IPS-11a (cell line): ENCODE results near the gene PRR33.

Source experiments
- H3K4me3 ChIP-seq: one replicate; pipeline ENCODE4 v1.5.1; 2013; ENCODE audit warnings: low read depth, low read length, control low read depth

The PRR33 gene

DNA sequence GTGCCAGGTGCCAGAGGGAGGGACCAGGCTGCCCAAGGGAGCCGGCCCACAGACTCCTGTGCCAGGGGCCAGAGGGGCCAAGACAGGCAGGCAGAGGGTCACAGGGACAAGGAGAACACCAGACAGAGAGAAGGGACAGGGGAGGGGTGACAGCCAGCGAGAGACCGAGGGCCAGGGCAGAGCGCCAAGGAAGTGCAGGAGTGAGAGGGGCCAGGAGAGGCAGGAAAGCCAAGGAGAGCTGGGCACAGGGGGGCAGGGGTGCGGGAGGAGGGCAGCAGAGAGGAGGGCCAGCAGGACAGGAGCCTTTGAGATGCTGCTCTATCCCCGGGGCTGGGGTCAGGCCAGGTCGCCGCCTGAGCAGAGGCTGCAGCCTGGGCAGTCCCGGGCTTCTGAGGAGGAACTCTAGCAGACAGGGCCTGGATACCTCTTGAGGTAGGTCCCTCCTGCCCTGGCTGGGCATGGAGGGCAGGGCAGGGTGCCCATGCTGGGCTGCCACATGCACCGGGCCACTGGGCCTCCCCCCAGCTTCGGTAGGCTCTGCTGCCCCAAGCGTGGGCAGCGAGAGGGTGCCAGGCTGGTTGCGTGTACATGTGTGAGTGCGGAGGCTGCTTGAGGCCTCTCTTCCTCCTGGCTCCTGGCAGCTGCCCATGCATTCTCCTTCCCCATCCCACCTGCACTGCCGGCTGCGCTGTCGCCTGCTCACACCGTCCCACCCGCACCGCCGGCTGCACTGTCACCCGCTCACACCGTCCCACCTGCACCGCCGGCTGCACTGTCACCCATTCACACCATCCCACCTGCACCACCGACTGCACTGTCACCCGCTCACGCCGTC, 26.6 kb downstream of the PRR33 start:
- no peak overlapping the region for H3K4me3 ChIP-seq

DNA sequence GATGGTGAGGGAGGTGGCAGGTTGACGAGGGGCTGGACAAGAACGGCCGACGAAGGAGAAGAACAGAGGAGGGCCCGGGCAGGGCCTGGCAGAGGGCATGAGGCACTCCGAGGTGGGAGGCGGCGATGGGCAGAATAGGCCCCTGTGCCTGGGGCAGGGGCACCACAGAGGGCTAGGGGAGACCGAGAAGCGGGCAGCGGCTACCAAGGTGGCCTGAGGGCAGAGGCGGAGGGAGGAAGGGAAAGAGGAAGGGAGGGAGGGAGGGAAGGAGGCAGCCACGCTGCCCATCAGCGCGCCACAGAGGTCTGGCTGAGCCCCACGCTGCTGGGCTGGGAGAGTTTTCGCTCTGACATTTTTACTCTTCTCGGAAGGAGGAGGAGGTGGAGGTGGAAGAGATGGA, 27.5 kb downstream of the PRR33 start:
- no peak overlapping the region for H3K4me3 ChIP-seq

DNA sequence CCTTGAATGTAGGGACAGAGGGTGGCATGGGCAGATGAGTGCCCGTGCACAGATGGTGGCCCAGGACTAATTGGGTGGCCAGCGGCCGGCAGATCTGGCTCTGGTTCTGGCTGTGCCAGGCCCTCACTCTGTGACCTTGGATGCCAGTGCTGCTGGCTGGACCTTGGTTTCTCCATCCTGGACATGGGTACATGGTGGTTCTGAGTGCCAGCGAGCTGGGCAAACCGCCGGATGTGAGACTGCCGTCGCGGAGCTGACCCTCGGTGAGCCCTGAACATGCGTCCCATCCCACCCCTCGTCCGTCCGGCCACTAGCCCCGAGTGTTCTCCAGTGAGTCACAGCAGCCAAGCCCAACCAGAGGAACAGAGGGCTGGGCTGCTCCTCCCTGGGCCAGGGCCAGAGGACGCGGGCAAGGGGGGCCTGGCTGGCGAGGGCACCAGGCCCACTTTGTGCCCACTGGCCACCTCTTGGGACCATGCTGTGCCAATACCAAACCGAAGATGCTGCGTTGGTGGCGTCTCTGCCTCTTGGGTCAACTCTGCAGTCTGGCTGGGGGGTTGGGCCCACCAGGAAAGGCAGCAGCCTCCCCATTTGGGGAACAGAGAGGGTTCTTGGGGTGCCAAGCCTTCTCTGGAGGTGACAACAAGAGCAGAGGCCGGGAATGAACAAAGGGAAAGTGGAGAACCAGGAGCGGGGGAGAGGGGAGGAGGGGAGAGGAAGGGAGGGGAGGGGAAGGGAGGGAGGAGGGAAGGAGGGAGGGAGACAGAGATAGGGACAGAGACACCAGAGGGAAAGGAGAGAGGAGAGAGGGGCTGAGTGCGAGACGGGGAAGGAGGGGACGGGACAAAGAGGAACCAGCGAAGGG, 28.1 kb downstream of the PRR33 start:
- H3K4me3 ChIP-seq, result no peak overlapping the region

DNA sequence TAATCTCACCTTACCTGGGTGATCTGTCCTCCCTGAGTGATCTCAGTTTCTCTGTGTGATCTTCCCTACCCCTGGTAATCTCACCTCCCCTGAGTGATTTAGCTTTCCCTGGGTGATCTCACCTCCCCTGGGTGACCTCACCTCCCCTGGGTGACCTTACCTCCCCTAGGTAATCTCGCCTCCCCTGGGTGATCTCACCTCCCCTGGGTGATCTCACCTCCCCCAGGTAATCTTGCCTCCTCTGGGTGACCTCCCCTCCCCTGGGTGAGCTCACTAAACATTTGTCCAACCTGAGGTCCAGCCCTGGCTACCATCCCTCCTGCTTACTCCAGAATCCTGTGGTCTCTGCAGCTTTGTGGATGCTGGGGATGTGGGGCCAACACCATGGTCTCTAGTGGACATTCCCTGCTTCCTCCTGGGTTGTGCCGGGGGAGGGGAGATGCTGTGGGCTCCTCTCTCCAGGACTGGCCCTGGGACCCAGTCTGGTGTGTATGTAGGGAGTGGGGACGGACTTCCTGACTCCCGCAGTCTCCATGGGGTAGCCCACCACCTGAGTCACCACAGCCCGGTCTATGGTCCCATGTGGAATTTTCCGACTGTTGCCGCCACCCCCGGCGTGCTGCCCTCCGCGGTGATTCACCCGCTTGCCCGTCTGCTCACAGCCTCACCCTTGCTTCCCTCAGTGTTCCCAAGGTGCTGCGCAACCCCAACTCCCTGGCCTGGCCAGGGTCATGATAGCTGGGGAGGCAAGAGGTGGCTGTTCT, 28.9 kb downstream of the PRR33 start:
- no peak overlapping the region for H3K4me3 ChIP-seq

DNA sequence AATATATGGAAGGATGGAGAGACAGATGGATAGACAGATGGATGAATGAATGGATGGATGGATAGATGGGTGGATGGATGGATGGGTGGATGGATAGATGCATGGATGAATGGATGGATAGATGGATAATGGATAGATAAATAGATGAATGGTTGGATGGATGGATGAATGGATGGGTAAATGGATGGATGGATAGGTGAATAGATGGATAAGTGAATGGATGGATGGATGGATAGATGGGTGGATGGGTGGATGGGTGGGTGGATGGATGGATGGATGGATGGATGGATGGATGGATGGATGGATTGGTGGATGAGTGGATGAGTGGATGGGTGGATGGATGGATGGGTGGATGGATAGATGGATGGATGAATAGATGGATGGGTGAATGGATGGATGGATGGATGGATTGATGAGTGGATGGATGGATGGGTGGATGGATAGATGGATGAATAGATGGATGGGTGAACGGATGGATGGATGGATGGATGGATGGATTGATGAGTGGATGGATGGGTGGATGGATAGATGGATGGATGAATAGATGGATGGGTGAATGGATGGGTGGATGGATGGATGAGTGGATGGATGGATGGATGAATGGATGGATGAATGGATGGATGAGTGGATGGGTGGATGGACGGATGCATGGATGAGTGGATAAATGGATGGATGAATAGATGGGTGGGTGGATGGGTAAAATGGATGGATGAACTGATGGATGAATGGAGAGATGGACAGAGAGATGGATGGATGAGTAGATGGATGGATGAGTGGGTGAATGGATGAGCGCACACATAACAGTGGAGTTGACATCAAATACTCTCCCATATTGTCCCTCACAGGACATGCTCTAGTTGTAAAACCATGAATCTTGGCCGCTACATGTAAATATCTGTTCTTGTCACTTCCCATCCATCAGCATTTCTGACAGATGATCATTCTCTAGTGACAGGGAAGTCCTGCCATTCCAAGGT, 30.0 kb downstream of the PRR33 start:
- no peak overlapping the region for H3K4me3 ChIP-seq

DNA sequence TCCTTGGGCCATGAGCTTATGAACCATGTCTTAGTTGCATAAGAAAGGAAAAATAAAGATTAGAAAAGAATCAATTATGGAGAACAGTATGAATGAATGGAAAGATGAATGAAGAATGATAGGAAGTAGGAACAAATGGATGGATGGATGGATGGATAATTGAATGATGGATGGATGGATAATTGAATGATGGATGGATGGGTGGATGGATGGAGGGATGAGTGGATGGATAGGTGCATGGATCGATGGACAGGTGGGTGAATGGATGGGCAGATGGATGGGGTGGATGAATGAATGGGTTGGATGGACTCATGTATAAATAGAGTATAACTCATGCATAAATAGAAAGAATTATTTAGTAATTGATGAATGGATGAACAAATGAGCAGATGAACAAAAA, 31.6 kb downstream of the PRR33 start:
- H3K4me3 ChIP-seq, result no peak overlapping the region

DNA sequence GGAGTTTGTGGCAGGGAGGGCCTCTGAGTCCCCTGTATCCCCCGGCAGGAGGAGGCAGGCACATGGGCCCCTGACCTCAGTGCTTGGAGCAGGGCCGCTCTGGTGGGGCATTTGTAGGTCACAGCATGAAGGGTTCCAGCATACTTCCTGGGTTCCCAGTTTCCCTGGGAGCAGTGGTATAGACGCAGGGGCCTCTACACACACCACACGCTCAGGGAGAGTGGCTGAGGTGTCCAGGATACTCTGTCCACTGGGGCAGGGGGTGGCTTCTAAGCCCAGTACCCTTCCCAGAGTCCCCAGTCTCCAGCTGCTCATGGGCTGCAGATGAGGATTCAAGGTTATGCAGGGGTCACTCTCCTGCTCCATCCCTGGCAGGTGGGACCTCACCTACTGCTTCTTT, 32.7 kb downstream of the PRR33 start:
- H3K4me3 ChIP-seq, result no peak overlapping the region

DNA sequence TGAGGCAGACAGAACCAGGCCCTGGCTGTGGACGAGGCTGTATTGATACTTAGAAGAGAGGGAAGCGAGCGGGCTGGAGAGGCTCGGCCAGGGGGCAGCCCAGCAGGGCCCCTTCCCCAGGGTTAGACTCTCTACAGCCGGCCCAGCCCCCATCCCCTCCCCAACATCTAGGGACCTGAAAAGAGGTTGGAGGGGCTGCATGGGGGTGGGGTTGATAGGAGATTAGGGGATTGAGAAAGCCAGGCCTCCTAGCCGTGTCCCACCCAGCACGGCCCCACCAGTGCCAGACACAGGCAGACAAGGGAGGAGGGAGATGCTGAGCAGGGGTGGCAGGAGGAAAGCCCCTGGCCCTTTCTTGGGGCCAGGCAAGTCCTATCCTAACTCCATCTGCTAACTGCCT, 33.1 kb downstream of the PRR33 start:
- H3K4me3 ChIP-seq, result no peak overlapping the region

DNA sequence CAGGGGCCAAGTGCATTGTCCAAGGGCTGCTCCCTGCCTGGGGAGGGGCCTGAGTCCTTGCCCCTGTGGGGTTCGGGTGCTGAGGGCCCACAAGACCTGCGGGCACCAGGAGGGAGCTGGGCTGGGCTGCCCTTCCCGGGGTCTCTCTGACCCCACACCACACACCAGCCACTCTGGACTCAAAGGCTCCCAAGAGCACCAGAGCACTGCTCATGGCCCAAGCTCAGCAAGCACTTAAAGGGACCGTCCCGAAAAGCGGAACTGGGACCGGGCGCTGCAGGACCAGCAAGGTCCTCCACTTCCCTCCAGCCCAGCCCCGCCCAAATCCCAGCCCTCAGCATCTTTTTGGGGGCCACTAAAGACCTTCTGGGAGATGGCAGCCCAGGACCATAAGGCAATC, 33.5 kb downstream of the PRR33 start:
- no peak overlapping the region for H3K4me3 ChIP-seq

DNA sequence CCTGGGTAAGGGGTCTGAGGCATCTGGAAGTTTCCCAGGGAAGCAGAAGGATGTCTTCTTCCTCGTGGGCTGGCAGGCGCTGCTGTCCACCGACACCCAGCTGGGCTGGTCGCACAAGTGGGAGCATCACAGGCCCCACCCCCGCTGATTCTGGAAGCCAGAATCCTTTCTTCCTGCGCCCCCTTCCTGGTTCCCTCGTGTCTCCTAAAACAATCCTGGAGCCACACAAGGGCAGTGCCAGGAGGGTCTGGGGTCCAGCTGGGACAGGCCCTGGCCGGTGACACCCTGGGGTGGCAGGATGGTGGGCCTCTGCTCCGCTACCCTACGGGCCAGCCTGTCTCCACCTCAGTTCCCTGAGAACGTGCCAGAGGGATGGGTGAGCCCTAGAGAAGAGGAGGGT, 34.6 kb downstream of the PRR33 start:
- no peak overlapping the region for H3K4me3 ChIP-seq

DNA sequence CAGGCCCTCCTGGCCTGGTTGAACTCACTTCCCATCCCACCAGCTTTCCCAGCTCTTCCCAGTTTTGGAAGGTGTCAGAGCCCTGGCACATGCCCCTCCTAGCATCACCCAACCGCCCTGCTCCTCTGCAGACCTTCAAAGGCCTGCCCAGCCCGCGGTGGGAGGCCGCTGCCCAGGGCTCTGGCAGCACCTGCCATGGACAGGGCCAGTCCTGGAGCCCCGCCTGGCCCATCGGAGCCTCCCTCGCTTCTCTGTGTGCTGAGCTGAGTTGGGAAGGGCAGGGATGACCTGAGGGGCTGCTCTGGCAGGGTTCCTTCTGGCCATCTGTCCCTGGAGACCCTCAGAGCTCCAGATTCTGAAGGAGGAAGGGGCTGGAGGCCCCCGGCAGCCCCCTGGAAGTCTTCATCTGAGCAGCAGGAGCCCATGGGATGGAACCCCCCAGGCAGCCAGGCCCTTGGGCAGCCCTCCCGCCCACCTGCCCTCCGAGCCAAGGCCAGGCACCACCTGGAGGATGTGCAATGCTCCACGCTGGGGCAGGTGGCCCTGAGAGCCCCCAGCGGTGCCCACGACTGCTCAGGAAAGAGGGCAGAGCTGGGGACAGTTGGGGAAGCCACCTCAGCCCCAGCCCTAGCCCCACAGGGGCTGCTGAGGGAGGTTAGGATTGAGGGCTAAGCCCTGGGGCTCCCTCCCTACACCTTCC, 35.2 kb downstream of the PRR33 start:
- no peak overlapping the region for H3K4me3 ChIP-seq

DNA sequence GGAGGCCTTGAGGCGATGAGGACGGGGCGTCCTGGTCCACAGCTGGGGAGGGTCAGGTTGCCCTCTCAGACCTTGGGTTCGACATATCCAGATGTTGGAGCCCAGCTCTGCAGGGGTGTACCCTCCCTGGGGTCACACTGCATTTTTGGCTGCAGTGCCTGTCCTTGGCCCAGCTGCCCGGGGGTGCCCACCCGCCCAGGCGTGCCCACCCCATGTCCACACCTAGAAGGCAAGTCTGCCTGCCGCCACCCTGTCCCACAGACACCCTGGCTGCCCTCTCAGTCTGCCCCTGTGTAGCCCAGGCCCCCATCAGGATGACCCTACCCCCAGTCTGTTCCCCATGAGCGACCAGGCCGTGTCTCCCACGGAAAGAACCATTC, 35.8 kb downstream of the PRR33 start:
- no peak overlapping the region for H3K4me3 ChIP-seq

DNA sequence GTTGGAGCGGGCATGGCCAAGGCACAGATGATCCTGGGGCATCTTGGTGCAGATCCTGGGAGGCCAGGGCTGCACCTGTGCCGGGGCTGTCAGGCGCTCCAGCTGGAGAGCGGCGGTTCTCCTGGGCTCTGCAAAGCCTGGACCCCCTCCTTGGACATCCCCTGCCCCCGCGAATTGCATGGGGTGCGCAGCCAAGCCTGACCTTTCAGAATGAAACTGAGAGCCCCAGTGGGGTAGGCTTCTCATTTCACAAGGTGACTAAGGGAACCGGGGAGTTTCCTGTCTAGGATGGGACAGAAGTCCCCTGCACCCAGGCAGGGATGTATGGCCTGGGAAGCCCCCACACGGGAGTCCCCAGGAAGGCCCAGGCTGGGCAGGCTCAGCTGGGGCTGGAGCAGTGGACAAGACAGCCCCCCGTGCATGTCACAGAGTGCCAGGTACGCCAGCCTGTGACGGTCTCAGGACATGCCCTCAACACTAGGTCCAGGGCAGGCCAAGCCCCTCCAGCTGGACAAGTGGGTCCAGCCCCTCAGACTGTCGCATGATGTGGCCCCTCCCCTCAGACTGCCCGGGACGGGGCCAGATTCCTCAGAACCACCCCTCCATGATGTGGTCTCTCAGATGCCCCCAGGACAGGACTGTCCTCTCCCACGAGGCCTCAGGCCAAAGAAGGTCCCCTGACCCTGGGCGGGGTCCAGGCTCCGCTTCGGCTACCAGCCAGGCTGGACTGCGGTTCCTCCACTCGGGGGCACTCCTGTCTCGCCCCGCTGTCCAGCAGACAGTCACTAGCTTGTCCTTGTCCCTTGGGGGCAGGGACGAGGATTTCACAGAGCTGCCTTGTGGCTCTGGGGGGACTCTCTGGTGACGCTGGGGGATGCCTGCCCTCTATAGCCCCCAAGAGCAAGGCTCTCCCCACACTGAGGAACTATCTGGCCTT, 36.5 kb downstream of the PRR33 start:
- no peak overlapping the region for H3K4me3 ChIP-seq

DNA sequence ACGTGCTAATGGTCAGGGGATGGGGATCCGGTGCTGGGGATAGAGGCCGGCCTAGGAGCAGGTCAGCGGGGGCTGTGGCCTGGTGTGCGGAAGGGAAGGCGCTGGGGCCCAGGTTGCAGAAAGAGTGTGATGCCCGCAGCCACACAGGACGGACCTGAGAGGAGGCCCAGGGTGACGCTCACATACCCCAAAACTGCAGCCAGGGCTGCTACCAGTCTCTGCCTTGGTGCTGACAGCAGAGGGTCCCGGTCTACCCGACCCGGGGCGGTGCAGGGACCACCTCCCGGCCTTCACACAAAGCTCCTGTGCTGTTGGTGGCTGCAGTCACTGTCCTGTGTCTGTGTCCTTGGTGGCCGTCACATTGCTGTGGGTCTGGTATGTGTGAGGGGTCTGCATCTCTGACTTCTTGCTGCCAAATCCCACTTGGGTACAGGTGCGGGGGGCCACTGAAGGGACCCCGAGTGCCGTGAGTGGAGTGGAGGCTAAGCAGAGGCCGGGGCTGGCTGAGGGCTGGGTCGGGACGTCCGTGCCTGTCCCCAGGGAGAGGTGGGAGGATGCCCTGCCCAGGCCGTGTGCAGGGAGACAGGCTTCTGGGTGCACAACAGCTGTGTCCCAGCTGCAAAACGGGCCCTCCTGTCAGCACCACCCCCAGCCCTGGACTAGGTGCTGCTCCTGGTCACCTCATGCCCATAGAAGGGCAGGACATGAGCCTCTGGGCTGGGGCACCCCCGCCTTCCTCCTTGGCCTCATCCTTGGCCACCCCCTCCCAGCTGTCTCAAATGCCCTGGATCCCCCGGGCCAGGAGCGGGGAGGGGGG, 37.4 kb downstream of the PRR33 start:
- H3K4me3 ChIP-seq, result no peak overlapping the region

DNA sequence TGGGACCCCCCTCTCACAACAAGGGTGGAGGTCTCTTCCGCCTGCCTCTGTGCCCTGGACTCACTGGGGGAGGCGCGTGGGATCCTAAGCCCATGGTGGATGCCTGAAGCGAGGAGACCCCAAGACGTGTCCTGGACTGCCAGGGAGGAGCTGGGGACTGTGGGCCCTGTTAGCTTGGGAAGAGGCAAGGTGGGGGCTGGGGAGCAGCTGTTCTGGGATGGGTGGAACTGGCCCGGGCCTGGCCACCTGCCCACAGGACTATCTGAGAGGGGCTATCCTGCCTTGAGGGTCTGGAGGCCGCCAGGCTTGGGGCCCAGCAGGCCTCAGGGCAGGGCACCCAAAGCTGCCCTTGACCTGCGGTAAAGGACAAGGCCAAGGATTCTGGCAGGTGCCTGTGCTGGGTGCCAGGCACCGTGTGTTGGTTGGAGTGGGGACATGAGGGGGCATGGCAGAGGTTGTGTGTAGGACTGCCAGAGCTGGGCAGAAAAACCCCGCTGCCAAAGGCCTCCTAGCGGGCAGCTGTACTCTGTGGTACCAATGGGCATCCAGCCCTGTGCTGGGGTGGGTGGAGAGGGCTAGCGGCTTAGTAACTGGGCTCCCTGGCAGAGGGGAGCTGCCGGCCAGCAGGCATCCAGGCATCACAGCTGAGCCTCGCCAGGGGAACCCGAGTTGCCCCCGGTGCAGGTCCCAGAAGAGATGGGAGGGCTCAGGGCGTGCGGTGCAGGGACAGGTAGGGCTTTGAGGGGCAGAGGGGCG, 38.1 kb downstream of the PRR33 start:
- H3K4me3 ChIP-seq, result no peak overlapping the region

DNA sequence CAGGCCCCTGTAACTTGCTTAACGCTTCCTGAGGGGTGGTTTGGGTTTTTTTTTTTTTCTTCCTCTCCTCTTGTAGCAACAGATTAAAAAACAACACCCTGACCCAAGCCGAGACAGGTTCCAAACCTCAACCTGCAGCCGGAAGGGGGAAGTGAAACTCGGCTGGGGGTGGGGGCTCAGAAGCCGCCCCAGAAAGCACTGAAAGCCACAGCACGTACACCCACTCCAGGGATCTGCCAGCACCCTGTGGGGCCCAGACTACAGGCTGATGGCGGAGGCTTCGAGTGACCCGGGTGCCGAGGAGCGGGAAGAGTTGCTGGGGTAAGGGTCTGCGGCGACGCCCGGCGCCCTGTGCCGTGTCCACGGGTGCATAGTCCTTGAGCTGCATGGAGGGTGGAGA, 38.8 kb downstream of the PRR33 start, which contains the start of gene LSP1:
TSS of gene LSP1 (plus strand) at position 208 of the 400 bp plus-strand sequence. CDS start at position 269, 61 bp downstream.
- no peak within 1 kb of the TSS for H3K4me3 ChIP-seq
